ENCODE data around the gene SGCA.

Gene SGCA

GRCh38 chr17:50134206-50135110, 31.3 kb upstream of the SGCA start:
- in situ Hi-C loops (cut with MboI; ENCODE audit: low sequenced_read_pairs) = no loop called here

DNA sequence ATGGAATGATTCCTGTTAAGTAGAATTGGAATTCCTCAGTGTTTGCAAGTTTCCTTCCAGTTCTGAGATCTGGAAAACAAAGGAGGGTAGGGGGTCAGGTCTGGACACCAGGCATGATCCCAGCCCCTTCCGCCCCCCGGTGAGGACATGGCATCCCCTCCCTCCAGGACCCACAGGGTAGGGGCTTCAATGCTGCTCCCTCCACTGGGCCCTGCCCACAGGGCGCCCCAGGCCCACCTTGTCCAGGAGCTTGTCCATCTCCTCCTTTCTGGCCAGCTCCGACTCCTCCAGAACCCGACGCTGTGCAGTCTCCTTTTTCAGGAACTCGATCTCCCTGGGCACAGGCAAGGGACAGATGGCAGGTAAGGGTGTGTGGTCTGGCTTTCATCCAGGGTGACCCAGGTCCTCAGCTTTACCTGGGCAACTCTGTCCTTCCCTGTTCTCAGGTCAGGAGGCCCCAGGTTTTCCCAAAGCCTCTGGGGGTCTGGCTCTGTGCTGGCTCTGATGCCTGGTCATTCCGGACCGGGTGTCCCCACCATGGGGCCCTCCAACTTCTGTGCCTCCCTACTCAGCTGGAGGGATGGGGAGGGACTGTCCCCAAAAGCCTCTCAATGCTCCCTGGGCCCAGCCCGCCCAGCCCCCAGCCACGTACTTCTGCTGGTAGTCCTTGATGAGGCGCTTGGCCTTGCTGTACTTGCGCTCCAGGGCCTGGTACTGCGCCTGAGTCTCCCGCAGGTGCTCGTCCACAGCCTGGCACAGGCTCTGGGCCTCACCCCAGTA, 30.3 kb upstream of the SGCA start:
- in situ Hi-C loops (cut with MboI; ENCODE audit: low sequenced_read_pairs) = no loop called here

- in situ Hi-C loops (cut with MboI; ENCODE audit: low sequenced_read_pairs) = no loop called here
These were observed 29.6 kb upstream of the SGCA start for GRCh38 chr17:50136096-50136687.

GRCh38 chr17:50137042-50137441, 28.8 kb upstream of the SGCA start:
- in situ Hi-C loops (cut with MboI; ENCODE audit: low sequenced_read_pairs) = no loop called here

GRCh38 chr17:50139185-50139783, 26.5 kb upstream of the SGCA start:
- in situ Hi-C loops (cut with MboI; ENCODE audit: low sequenced_read_pairs) = no loop called here

DNA sequence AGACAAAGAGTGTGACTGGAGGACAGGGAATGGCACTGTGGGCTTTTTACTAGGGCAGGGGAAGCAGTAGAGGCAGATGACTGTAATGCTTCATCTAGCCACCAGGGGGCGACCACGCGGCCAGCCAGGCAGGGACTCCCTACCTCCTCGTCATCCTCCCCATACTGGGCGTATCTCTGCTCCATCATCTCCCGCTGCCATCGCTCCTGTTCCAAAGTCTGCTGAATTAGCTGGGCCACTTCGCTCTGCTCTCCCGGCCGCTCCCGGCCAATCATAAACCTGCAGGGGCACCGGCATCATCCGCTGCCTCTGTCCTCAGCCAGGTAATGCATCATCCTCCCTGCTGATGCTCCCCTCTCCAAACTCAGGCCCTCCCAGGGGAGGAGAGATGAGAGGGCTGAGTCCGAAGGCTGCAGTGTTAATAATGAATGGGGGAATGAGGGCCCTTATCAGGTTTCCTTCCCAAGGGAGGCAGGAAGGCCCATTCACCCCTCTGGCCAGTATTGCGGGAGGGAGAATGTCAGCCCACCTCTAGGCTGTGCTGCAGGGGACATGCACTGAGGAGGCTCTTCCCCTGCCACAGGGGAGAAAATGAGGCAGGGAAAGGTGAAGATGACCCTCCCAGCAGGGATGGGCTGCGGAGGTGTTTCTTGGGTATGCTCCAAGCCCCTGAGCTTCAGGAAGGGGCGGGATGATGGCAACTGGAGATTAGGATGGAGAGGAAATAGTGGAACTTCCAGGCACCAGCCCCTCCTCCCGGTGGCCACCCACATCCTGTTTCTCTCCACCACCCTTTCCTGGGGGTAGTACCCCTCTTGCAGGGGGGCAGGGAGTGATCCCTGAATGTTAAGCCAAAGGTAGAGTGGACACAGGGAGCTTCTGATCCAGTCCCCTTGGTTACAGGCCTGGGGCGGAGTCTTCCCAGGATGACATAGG, 25.6 kb upstream of the SGCA start:
- in situ Hi-C loops (cut with MboI; ENCODE audit: low sequenced_read_pairs) = no loop called here

- in situ Hi-C loops (cut with MboI; ENCODE audit: low sequenced_read_pairs) = no loop called here
These were observed 24.6 kb upstream of the SGCA start for GRCh38 chr17:50141026-50141744.

DNA sequence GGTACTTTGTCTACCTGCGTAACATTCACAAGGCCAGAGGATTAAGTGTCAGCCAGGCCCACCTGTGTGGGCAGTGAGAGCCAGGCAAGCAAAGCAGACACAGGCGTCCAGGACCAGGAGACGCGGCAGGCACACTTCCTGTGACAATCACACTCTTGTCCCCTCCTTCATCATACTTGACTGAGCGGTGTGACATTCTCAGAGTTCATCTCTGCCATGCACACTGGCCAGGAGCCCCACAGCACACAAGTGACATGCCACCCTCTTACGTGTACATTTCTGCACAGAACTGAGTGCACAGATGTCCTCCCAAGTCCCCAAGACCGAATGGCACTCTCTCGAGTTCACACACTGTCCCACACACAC, 24.1 kb upstream of the SGCA start:
- in situ Hi-C loops (cut with MboI; ENCODE audit: low sequenced_read_pairs) = no loop called here

GRCh38 chr17:50143461-50144176, 22.2 kb upstream of the SGCA start:
- in situ Hi-C loops (cut with MboI; ENCODE audit: low sequenced_read_pairs) = no loop called here

- in situ Hi-C loops (cut with MboI; ENCODE audit: low sequenced_read_pairs) = no loop called here
These were observed 21.4 kb upstream of the SGCA start for GRCh38 chr17:50144355-50144754.

- in situ Hi-C loops (cut with MboI; ENCODE audit: low sequenced_read_pairs) = no loop called here
These were observed 20.8 kb upstream of the SGCA start for GRCh38 chr17:50144845-50145531.

DNA sequence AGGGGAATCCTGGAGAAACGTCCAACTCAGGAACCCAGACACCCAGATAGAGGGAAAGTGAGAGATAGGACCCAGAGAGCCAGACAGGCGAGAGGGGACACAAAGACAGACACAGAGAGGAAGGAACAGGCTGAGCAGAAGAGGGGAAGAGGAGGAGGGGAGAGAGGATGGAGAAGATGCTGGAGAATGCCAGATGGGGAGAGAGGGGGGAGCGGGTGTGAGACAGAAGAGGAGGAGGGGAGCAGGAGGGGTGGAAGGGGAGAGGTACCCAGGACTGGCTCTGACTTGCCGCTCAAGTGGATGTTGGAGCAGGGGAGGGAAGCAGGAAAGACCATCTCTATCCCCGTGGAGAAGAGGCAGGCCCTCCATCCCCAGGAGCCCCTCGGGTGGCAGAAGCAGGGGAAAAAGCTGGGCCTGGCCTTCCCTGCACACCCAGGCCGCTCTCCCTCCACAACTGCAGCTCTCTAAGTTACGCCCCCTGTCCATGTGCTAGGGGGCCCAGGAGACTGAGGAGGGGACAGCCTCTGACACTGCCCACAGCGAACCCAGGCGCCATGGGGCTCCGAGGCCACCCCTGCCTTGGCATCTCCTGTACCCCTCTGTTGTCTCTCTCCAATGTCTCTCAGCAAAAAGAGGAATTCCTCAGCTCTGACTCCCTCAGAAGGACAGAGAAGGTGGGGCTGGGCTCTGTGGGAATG, 20.1 kb upstream of the SGCA start:
- in situ Hi-C loops (cut with MboI; ENCODE audit: low sequenced_read_pairs) = no loop called here

GRCh38 chr17:50146230-50146926, 19.4 kb upstream of the SGCA start:
- in situ Hi-C loops (cut with MboI; ENCODE audit: low sequenced_read_pairs) = no loop called here

DNA sequence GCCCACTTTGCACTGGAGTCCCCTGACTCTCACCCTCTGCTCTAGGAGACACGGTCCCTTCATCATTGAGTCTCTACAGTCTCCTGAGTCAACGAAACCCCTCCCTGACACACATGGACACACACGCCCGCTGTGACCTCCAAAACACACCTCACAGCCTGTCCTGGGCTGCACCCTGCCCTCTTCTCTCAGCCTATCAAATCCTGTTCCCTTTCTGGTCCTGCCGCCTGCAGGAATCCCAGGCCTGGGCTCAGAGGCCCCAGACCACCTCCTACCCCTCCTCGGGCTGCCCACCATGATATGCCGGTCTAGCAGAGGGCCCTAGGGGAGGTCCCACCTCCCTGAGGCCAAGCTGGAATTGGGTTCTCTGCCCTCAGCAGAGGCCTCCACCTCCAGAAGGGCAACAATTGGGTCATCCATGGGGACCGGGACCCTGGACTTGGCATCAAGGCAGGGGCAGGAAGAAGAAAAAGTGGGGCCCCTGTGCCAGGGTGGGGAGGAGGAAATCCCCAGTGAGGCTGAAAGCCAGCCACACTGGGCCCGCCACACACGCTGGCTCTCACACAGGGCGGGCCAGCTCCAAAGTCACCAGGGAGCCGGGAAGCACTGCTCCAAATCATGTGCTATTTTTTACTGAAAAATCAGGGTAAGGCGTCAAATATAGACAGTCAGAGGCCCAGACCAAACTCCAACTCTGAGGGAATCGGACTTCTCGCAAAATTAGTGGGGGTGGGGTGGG, 18.7 kb upstream of the SGCA start:
- in situ Hi-C loops (cut with MboI; ENCODE audit: low sequenced_read_pairs) = no loop called here

GRCh38 chr17:50147841-50148225, 18.0 kb upstream of the SGCA start:
- in situ Hi-C loops (cut with MboI; ENCODE audit: low sequenced_read_pairs) = no loop called here

GRCh38 chr17:50148226-50149090, 17.3 kb upstream of the SGCA start:
- in situ Hi-C loops (cut with MboI; ENCODE audit: low sequenced_read_pairs) = no loop called here

All from HL-60/S4 treated with phorbol 12-myristate 13-acetate at 8.2 ng/mL for 4 days and 3 days (cell line).